ENCODE data around the gene MYO9A. TPM values are rescaled to one million over a fixed set of nuclear protein-coding genes. Genes with fewer than 3 reads are reported as not detected.

The MYO9A gene
- polyA plus RNA-seq, 5 donors: 22.3 to 43.3 (median 38.9) TPM

DNA sequence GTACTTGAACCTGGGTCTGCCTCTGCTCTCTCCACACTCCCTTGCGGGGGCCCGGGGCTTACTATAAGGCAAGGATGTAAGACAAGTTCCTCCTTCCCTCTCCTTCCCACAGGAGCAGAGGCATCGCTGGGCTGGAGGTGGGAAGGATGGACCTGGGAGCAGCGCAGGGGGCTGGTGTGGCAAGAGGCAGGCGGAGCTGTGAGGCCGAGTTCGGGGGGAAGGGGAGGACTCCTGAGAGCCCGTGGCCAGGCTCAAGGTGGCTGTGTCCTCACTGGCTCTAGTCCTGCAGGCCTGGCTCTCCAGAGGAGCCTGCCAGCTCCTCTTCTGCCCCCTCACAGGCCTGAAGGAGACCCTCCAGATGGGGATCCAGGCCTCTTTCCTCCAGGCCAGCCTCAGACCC is 308.6 kb downstream of the MYO9A start:
- no peak for DNase-seq

DNA sequence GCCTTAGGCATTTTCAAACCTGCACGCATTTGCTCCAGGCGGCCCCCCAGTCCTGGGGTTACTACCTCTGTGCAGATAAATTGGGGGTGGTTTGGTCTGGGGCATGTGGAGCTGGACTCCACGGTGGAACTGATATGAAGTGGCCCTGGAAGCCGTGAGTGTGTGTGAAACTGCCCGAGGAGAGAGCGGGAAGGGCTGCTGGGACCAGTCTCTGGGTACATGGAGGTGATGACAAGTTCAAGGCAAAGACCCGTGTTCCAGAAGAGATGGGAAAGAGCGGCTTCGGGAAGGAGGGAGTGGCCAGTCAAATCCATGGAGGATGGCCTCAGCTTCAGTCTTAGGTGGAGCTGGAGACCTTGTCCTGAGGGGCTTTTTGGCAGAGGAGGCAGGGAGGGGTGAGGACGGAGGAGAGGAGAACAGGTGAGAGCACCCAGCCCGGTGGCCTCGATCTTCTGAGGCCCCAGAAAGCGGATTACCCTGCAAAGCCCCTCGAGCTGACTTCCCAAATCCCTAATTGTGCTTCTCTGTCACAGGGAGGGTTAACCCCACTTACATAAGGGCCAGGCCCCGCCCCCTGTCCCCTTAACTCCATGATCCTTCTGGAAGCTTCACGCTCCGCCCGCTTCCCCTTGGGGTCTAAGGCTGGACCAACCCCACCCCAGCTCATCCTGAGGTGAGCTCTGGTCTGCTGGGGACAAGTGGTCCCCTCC is 309.5 kb downstream of the MYO9A start:
- no peak for DNase-seq

DNA sequence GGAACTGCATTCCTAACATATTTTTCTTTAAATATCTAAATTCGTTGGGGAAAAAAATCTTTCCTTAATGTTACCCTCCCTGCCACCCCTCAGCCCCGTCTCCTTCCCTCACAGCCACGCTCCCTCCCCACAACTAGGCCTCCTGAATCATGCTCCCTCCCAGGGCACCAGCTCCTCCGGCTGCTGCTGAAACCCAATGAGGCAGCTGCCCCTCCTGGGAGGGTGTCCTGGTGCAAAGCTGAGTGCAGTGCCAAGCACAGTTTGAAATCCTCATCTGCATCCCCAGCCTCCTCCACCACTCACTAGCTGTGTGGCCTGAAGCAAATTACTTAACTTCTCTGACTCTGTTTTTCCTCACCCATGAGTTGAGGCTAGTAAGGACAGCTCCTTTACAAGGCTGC is 310.3 kb downstream of the MYO9A start:
- DNase-seq: no peak

DNA sequence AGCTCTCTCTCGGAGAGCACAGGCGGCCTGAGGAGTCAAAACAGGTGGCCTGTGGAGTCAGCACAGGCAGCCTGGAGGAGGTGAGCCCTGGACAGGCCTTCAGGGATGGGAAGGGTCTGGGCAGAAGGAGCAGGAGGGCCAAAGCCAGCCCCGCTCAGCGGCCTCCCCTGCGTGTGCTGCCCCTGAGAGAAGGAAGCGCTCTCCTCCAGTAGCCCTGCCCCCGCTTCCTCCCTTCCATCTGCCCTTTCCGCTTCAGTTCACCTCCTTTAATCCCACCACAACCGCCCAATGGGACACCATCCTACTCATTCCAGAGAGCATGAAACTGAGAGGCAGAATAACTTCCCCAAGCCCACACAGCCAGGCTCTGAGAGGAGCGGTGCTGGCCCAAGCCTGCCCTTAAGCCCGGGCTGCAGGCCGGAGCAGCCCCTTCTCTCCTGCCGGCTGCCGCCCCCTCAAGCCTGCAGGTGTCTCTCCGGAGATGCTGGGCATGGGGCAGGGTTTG is 310.8 kb downstream of the MYO9A start:
- no peak for DNase-seq

DNA sequence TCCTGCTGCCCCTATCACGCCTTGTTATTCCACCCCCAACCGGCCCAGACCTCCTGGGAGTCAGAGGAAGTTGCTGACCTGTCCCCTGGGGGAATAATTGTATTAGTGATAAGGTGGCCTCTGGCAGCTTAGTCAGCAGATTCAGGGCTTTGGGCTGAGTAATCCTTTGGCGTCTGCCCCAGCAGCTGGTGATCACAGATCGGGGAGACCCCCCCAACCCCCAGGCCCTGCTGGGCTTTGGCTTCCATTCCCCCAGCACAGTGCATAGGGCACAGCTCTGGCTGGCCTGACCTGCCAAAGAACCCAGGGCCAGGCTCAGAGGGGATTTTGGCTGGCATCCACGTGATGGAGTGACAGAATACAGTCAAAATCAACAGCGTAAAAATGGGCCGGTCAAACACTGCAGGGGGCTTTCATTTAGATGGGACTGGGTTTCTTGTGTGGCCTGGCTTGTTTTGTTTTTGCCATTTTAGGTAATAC is 311.5 kb downstream of the MYO9A start:
- peak; percentile 29 to 32 for DNase-seq

DNA sequence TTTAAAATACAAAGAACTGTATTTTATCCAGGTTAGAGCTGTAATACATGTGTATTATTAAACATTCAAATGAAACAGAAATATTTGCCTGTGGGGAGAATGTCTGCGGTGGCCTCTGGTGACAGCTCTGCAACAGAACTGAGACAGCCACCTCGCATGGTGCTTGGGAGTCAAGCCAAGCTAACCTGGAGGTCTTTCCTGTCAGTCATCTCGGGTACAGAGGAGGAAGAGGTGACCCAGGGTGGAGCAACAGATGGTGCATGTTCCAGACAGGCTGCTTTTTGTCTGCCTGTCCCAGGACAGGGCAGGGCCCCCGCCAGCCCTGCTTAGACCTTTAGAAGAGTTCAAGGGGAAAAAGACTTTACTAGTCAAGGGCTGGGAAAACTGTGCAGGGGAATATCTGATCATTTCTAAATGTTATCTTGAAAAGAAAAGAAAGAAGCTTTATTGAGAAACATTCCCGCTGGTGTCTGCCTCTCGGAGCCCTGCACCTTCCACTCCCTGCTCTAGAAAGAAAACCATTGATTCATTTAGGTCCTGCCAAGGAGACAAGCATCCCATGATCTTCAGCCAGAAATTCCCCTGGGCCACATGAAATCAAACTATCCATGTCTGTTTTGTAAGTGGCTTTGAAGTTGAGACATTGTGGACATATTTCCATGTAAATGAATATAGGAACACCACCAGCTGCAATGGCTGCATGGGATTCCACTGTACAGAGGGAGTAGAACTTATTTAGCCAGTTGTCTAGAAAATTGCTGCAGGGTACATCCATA is 313.1 kb downstream of the MYO9A start:
- DNase-seq: no peak

DNA sequence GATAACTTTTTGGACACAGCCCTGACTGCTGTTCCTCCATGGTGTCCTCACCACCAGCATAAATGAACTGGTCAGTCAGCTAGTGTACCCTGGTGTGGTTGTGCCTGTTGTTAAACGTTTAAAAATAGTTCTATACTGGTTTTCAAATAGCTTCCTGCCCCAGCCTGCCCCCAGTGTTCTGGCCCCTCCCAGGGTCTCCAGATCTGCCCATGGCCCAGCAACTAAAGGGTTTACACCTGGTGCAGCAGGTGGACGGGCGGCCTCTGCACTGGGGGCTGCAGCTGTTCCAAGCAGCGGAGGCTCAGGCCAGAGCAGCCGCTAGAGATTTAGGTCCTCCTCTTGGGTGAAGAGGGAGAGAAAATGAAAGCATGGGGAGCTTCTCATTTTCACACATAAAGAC is 313.7 kb downstream of the MYO9A start:
- no peak for DNase-seq

DNA sequence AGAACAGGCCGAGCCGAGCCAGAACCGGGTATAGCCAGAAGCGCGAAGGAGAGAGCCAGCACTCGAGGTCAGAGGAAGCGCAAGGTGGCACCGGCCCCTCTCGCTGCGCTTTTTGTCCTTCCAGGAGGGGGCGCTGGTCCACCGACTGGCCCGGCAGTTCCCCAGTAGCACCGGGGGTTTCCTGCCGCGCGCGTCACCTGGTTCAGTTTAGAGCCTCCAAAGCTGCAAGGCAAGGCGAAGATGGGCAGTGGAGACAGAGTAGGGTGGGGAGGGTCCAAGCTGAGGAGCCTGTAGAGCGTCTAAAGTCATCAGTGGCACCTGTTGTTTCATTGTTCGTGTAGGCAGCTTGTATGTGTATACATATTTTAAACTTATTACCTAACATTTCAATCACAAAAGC is 315.2 kb downstream of the MYO9A start:
- no peak for DNase-seq

DNA sequence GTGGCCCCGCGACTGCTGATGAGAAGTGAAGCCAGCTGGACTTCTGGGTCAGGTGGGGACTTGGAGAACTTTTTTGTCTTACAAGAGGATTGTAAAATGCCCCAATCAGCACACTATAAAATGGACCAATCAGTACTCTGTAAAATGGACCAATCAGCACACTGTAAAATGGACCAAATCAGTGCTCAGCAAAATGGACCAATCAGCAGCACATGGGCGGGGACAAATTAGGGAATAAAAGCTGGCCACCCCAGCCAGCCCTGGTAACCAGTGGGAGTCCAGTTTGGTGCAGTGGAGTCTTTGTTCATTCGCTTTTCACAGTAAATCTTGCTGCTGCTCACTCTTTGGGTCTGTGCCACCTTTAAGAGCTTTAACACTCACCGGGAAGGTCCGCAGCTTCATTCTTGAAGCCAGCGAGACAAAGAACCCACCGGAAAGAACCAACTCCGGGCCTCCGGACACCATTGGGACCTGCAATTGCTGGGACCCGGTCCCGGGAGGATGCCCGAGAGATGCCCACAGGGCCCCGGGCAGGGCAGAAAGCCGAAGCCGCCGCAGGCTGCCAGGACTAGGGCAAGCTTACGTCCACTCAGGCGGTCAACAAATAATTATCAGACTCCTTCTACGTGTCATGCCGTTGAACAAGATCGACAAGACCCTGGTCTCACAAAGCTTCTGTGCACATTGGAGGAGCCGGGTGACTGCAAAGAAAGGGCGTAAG is 315.9 kb downstream of the MYO9A start:
- no peak for DNase-seq

DNA sequence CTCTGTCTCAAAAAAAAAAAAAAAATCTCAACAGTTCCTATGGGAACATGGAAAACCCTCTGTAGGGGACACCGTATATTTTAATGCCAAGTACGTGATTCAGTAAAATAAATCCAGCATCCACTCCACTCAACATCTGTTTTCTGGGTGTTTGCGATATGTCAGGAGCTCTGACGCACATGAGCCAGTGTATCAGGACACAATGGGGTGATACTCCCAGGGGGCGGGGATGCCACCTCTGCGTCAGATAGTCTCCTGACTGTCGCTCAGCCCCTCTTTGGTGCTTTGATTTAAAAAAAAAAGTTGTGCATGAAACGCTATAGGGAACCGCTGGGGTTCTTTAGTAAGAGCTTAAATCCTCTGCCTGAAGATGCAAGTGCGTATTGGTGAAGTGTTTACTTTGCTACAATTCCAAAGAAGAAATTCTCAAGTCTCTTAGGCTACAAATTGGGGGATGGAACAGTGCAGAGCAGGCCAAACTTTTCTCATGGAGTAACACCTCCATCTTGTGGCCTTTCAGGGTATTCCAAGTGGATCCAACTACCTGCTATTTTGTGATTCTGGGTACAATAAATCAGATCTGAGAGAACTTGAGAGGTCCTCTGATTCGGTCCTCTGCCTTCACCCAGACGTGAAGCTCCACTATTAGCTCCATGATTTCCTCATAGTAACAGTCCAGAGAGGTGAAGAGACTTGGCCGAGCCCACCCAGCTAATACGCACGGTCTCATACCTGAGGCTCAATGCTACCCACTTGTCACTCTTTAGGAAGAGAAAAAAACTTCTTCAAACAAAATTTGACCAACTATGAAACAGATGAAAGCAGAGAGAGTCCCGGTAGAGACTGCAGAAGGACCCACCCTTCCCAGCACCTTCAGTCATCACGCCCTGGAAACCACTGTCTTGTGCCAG is 316.9 kb downstream of the MYO9A start:
- DNase-seq: peak; percentile 71 to 80

DNA sequence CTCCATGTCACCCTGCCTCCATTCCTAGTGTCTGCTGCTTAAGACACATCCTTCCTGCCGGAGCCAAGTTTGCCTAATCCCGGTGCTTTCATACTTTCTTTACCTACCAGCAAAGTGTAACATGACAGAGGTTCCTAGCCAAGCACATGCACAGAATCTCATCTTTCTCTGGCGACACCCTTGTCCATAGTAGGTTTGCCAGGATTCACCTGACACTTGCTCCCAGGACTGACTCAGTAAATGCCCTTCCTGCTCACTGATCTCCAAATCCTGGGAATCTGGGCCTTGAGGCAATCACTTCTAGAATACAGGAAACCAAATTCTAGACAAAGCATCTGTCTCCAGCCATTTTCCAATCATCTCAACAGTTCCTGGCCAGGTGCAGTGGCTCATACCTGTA is 317.8 kb downstream of the MYO9A start:
- no peak for DNase-seq

DNA sequence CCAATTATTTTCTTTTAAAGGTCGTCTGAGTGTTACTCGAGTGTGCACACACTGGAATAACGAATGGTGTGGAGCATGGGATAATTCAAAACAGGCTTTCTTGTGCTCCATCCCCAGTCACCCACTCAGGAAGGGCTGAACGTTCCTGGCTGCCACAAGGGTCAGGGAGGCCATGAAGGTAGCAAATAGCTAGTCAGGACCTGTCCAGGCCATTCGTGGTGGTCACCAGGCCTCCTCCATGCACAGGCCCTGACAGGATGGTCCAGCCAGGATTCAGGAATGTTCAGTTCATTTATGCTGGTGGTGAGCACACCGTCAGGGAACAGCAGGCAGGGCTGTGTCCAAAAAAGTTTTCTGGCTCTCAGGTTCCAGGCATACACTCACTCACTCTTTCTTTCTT is 319.3 kb downstream of the MYO9A start:
- no peak for DNase-seq

DNA sequence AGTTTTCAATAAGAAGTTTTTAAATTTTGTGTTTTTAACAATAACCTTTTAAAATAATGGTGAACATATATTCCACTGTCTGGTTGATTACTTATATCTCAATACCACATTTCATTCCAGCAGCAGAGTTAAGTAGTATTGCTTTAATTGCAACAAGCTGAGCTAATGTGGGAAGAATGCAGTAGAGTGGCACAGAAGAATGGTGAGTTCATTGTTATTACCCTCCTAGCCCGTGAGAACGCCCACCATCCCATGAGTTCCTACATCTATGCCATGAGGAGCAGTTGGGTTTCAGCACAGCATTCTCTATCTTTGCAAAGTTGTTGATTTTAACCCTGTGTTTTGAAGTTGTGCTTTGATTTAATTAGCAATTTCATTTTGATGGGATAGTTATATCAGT is 325.4 kb downstream of the MYO9A start:
- no peak for DNase-seq

DNA sequence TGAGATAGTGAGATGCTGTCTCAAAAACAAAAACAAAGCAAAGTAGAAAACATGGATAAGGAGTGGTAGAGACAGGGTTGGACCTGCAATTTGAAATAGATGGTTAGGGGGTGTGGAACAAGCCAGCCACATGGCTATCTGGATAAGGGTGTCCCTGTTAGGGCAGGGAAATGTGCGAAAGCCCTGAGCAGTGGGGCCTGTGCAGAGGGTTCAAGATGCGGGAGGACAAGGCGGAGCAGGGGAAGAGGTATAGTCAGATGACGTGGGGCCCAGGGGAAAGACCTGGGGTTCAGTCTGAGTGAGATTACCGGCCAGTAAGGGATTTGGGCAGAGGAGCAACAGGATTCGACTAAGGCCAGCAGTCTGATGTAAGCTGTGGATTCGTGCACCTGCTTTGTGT is 326.0 kb downstream of the MYO9A start:
- no peak for DNase-seq

DNA sequence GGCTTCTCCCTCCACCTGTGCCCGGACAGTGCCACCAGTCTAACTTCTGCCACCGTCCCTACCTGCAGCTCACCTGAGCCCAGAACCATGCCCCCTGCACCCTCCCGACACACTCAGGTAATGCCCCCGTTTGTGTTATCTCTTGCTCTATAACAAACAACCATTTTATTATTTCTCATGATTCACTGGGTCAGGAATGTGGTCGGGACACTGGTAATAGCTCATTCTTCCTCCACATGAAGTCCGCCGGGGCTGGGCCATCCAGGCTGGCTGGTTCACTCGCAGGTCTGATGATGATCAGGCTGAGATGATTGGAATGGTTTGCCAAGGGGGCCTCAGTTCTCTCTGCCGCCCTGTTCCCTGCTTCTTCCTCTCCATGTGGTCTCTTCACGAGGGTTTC is 327.9 kb downstream of the MYO9A start:
- DNase-seq: no peak

DNA sequence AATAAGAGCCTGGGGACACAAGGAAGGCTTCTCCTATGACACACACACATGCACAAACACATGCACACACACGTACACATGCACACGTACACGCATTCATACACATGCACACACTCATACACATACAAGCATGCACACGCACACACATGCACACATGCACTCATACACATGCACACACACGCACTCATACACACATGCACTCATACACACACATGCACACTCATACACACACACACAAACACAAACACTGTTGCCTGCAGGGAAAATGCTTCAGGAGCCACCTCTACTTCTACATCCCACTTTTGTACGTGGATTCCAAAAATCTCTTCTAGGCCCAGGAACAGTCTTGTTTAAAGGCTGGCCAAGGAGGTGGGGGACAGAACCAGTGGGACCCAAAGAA is 328.3 kb downstream of the MYO9A start:
- DNase-seq: no peak

DNA sequence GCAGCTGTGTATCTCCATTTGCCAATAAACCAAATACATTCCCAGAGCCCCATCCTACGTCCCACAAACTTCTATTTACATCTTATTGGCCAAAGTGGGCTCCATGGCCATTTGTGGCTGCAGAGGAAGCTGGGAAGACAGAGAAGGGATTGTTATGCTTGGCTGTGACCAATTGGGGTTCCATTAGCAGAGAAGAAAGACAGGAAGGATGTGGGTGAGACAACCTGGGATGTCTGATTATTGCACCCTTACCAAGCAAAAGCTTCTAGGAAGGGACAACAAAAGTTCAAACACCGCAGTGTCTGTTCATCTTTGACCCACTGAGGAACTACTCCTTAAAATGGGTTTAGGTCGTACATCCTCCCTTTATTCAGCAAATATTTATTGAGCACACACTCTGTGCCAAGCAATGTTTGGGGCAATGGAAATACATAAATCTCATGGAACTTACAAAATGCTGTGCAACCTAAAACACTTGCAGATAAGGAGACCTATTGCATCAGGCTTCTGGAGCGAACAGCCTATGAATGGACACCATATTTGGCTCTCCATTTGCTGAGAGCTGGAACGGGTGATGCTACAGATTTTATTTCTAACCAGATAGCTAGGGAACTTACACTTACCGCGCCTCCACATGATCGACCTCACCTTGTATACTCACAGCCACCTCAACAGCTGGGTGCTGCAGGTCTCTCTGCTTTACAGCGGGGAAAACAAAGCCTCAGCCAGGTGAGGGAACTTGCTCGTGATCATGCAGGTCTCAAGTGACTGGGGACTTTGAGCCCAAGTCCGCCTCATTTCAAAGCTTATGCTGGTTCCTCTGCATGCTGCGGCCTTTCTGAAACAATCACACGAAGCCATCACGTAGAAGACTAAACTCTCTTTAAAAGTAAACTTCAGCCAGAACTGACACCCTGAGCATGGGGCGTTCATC is 329.0 kb downstream of the MYO9A start:
- DNase-seq: no peak

DNA sequence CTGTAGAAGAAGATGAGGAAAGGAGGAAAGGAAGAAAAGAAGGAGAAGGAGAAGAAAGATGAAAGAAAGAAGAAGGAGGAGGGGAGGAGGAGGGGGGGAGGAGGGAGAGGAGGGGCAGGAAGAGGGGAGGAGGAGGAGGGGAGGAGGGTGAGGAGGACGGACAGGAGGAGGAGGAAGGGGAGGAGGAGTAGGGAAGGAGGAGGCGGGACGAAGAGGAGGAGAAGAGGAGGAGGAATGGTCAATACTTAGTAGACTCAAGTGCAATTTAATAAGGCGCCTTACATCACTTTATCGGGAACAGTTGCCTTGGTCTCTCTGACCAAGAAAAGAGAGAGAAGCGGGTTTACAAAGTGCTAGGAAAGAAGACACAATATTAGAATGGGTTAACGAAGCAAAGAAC is 331.3 kb downstream of the MYO9A start:
- DNase-seq: no peak

DNA sequence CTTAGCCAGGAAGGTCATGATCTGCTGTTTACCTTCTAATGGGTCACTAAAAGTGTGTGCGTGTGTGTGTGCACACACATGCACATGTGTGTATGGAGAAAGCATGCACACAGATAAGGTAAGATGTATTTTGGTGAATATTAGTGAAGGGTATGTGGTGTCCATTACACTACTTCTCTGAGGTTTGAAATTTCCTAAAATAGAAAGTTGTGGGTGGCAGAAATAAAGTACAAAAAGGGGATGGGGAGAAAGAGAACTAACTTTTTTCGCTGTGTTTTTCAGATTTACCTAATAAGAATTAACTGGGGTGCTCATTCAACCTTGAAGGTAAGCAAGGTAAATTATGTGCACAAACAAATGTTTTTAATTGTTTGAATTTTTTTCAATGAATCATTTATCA is 332.0 kb downstream of the MYO9A start:
- DNase-seq: no peak

DNA sequence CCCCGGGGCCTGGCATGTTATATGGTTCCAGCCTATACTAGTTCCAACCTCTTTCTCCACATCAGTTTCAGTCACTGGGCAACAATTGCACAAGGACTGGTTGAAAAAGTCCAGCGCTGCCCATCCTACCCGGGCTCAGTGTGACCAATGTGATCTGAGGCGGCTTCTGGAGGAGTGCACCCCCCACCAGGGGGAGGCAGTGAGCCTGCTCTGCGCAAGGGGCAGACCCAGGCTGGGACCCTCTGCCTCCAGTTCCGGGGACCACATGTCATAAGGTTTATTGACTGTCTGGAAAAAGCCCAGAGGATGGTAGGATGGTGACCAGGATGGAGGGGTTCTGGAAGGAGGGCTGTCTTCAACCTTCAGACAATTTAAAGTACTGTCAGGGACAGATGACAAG is 333.2 kb downstream of the MYO9A start:
- DNase-seq: no peak

Measured in right lung (tissue), 5 donors.